ENCODE results near the gene ITFG1. TPM values are rescaled to one million over a fixed set of nuclear protein-coding genes. Genes with fewer than 3 reads are reported as not detected.

Gene ITFG1
- polyA plus RNA-seq, 3 donors = 28.9 to 62.5 (median 35.3) TPM

GRCh38 chr16:47408491-47408890 is 52.4 kb downstream of the ITFG1 start:
- H3K79me2 ChIP-seq (ENCODE audit: insufficient read depth, low read length) = no peaks in the 10 kb centered on the region
- no peak overlapping the region for H3K4me3 ChIP-seq (replicated peaks in 1 of 3; ENCODE audit: low read depth in 2 of 3, low read length in 3 of 3)
- peaks cover 0 to 7% of the 10 kb centered on the region in 2 donors for H3K36me3 ChIP-seq (replicated peaks in 1 of 2; ENCODE audit: control insufficient read depth in 1 of 2, insufficient read depth in 2 of 2, low read length in 2 of 2)
- H3K9me3 ChIP-seq (replicated peaks in 1 of 2; ENCODE audit: control insufficient read depth in 1 of 2, insufficient read depth in 1 of 2, low read length in 2 of 2) = no peaks in the 10 kb centered on the region
- intact Hi-C loops (cut with micrococcal nuclease) = no loop called here
- DNase-seq = no peak
- Mint-ChIP-seq H3K36me3 (peaks cover 26 to 36% of the 10 kb centered on the region in 2 donors), H3K27ac (no peak overlapping the region), H3K27me3 (ENCODE audit: low read depth in 3 of 3) (peaks cover 0 to 3% (median 0%) of the 10 kb centered on the region in 3 donors), H3K4me1 (no peaks in the 10 kb centered on the region), H3K9me3 (peaks cover 0 to 3% (median 0%) of the 10 kb centered on the region in 7 donors), H3K4me3 (no peak overlapping the region)
- H4K20me1 ChIP-seq (ENCODE audit: insufficient read depth, low read length) = peaks cover 5% of the 10 kb centered on the region
- no peak overlapping the region for H3K27ac ChIP-seq (ENCODE audit: low read depth in 1 of 2, low read length in 2 of 2)
- no CpG with 5 or more reads among the region's 3 CpGs for WGBS (ENCODE audit: insufficient coverage)
- no peak overlapping the region for H3K4me2 ChIP-seq (replicated peaks; ENCODE audit: extremely low read depth, low read length, poor library complexity, severe bottlenecking)
- H2AFZ ChIP-seq (ENCODE audit: insufficient read depth, low read depth, low read length, poor library complexity, severe bottlenecking) = no peak overlapping the region
- no peak overlapping the region for H3K9ac ChIP-seq (ENCODE audit: insufficient read depth, low read length, poor library complexity, severe bottlenecking)
- H3K4me1 ChIP-seq (ENCODE audit: control insufficient read depth in 1 of 2, insufficient read depth in 2 of 2, low read length in 2 of 2) = no peaks in the 10 kb centered on the region
- TF ChIP-seq, protein P1, sequence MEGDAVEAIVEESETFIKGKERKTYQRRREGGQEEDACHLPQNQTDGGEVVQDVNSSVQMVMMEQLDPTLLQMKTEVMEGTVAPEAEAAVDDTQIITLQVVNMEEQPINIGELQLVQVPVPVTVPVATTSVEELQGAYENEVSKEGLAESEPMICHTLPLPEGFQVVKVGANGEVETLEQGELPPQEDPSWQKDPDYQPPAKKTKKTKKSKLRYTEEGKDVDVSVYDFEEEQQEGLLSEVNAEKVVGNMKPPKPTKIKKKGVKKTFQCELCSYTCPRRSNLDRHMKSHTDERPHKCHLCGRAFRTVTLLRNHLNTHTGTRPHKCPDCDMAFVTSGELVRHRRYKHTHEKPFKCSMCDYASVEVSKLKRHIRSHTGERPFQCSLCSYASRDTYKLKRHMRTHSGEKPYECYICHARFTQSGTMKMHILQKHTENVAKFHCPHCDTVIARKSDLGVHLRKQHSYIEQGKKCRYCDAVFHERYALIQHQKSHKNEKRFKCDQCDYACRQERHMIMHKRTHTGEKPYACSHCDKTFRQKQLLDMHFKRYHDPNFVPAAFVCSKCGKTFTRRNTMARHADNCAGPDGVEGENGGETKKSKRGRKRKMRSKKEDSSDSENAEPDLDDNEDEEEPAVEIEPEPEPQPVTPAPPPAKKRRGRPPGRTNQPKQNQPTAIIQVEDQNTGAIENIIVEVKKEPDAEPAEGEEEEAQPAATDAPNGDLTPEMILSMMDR (IDR thresholded peaks at IDR 0.05) = no peak
- no peaks in the 10 kb centered on the region for H3K27me3 ChIP-seq (ENCODE audit: control insufficient read depth in 2 of 2, insufficient read depth in 2 of 2, low read length in 2 of 2)

GRCh38 chr16:47395733-47396498 is 64.9 kb downstream of the ITFG1 start:
- WGBS (ENCODE audit: insufficient coverage) = 50% methylated on average over 2 of the region's 4 CpGs
- peak overlapping the region in 3 of 7 donors; percentile 0 to 47 (median 4) for H3K27ac Mint-ChIP-seq

More at GRCh38 chr16:47395733-47396498, 64.9 kb downstream of the ITFG1 start:
- Mint-ChIP-seq H3K36me3 (peaks cover 27 to 29% of the 10 kb centered on the region in 2 donors), H3K27me3 (ENCODE audit: low read depth in 3 of 3) (peaks cover 0 to 4% (median under 1%) of the 10 kb centered on the region in 3 donors), H3K9me3 (peaks cover 0 to 2% (median 0%) of the 10 kb centered on the region in 7 donors), H3K4me1 (peaks cover 26% of the 10 kb centered on the region), H3K4me3 (no peak overlapping the region)
- Histone ChIP-seq H3K79me2 (ENCODE audit: insufficient read depth, low read length) (no peaks in the 10 kb centered on the region), H3K27ac (ENCODE audit: low read depth in 1 of 2, low read length in 2 of 2) (no peak overlapping the region), H3K4me1 (ENCODE audit: control insufficient read depth in 1 of 2, insufficient read depth in 2 of 2, low read length in 2 of 2) (peaks cover 14 to 20% of the 10 kb centered on the region in 2 donors), H3K9me3 (replicated peaks in 1 of 2; ENCODE audit: control insufficient read depth in 1 of 2, insufficient read depth in 1 of 2, low read length in 2 of 2) (no peaks in the 10 kb centered on the region), H4K20me1 (ENCODE audit: insufficient read depth, low read length) (peaks cover 6% of the 10 kb centered on the region), H3K9ac (ENCODE audit: insufficient read depth, low read length, poor library complexity, severe bottlenecking) (no peak overlapping the region), H3K4me3 (replicated peaks in 1 of 3; ENCODE audit: low read depth in 2 of 3, low read length in 3 of 3) (no peak overlapping the region), H2AFZ (ENCODE audit: insufficient read depth, low read depth, low read length, poor library complexity, severe bottlenecking) (no peak overlapping the region), H3K4me2 (replicated peaks; ENCODE audit: extremely low read depth, low read length, poor library complexity, severe bottlenecking) (no peak overlapping the region), H3K27me3 (ENCODE audit: control insufficient read depth in 2 of 2, insufficient read depth in 2 of 2, low read length in 2 of 2) (no peaks in the 10 kb centered on the region), H3K36me3 (replicated peaks in 1 of 2; ENCODE audit: control insufficient read depth in 1 of 2, insufficient read depth in 2 of 2, low read length in 2 of 2) (no peaks in the 10 kb centered on the region)
- intact Hi-C loops (cut with micrococcal nuclease) = no loop called here
- DNase-seq = no peak
- TF ChIP-seq, protein P1 (IDR thresholded peaks at IDR 0.05) = no peak

Measured in CD14-positive monocyte (primary cell).